ENCODE data around the gene ITGBL1.

The ITGBL1 gene

GRCh38 chr13:101714195-101714594 lies 261.7 kb downstream of the ITGBL1 start:
- Histone ChIP-seq H3K27me3 (ENCODE audit: control insufficient read depth in 1 of 2, insufficient read depth in 1 of 2, low read length in 2 of 2) (no peaks in the 10 kb centered on the region), H2BK120ac (ENCODE audit: low read depth, low read length) (no peak overlapping the region), H3K23ac (ENCODE audit: low read length in 2 of 2) (no peak overlapping the region), H3K14ac (ENCODE audit: low read length in 2 of 2) (no peak overlapping the region), H2BK5ac (ENCODE audit: low read depth, low read length, poor library complexity, severe bottlenecking) (no peak overlapping the region), H3K9ac (ENCODE audit: low read length) (no peak overlapping the region), H3K79me1 (replicated peaks; ENCODE audit: low read length, poor library complexity, severe bottlenecking) (no peaks in the 10 kb centered on the region), H3K4me1 (ENCODE audit: control insufficient read depth, insufficient read depth, low read depth, low read length) (no peaks in the 10 kb centered on the region), H3K4ac (ENCODE audit: low read depth in 1 of 2, low read length in 2 of 2) (no peak overlapping the region), H3K18ac (ENCODE audit: low read depth in 1 of 2, low read length in 2 of 2) (no peak overlapping the region), H4K8ac (ENCODE audit: low read length) (no peak overlapping the region), H3K36me3 (ENCODE audit: control insufficient read depth in 1 of 2, insufficient read depth in 2 of 2, low read depth in 1 of 2, low read length in 2 of 2) (peaks cover 0 to 34% of the 10 kb centered on the region in 2 experiments), H3K27ac (ENCODE audit: low read length, poor library complexity, severe bottlenecking) (no peak overlapping the region), H2BK15ac (ENCODE audit: low read depth, poor library complexity, severe bottlenecking) (no peak overlapping the region), H4K91ac (ENCODE audit: low read length) (no peak overlapping the region), H2BK12ac (ENCODE audit: low read length in 2 of 2) (no peak overlapping the region), H3K4me2 (ENCODE audit: low read length, poor library complexity, severe bottlenecking) (no peak overlapping the region), H2AK5ac (ENCODE audit: low read length, severe bottlenecking) (no peak overlapping the region), H2AFZ (ENCODE audit: low read depth, low read length) (no peak overlapping the region), H3K4me3 (ENCODE audit: insufficient read depth in 1 of 2, low read depth in 1 of 2, low read length in 2 of 2) (no peak overlapping the region), H3K9me3 (ENCODE audit: control insufficient read depth, low read length) (no peaks in the 10 kb centered on the region)
- DNase-seq = no peak
- 89% methylated on average over 3 of the region's 3 CpGs for WGBS

- H4K8ac ChIP-seq (ENCODE audit: low read length) = no peak overlapping the region
- no peak overlapping the region for H3K18ac ChIP-seq (ENCODE audit: low read depth in 1 of 2, low read length in 2 of 2)
- no peak overlapping the region for H3K4me3 ChIP-seq (ENCODE audit: insufficient read depth in 1 of 2, low read depth in 1 of 2, low read length in 2 of 2)
- H3K9ac ChIP-seq (ENCODE audit: low read length) = no peak overlapping the region
- H4K91ac ChIP-seq (ENCODE audit: low read length) = no peak overlapping the region
- H2BK12ac ChIP-seq (ENCODE audit: low read length in 2 of 2) = no peak overlapping the region
- peaks cover 0 to 53% of the 10 kb centered on the region in 2 experiments for H3K36me3 ChIP-seq (ENCODE audit: control insufficient read depth in 1 of 2, insufficient read depth in 2 of 2, low read depth in 1 of 2, low read length in 2 of 2)
- no peak overlapping the region for H3K4ac ChIP-seq (ENCODE audit: low read depth in 1 of 2, low read length in 2 of 2)
- no peak overlapping the region for H2BK120ac ChIP-seq (ENCODE audit: low read depth, low read length)
- DNase-seq = no peak
- H3K4me1 ChIP-seq (ENCODE audit: control insufficient read depth, insufficient read depth, low read depth, low read length) = no peaks in the 10 kb centered on the region
- H3K27ac ChIP-seq (ENCODE audit: low read length, poor library complexity, severe bottlenecking) = no peak overlapping the region
- no peak overlapping the region for H3K23ac ChIP-seq (ENCODE audit: low read length in 2 of 2)
- H2AK5ac ChIP-seq (ENCODE audit: low read length, severe bottlenecking) = no peak overlapping the region
- H3K4me2 ChIP-seq (ENCODE audit: low read length, poor library complexity, severe bottlenecking) = no peak overlapping the region
- H2AFZ ChIP-seq (ENCODE audit: low read depth, low read length) = no peak overlapping the region
- no peak overlapping the region for H2BK15ac ChIP-seq (ENCODE audit: low read depth, poor library complexity, severe bottlenecking)
- H2BK5ac ChIP-seq (ENCODE audit: low read depth, low read length, poor library complexity, severe bottlenecking) = no peak overlapping the region
- H3K27me3 ChIP-seq (ENCODE audit: control insufficient read depth in 1 of 2, insufficient read depth in 1 of 2, low read length in 2 of 2) = no peaks in the 10 kb centered on the region
- H3K9me3 ChIP-seq (ENCODE audit: control insufficient read depth, low read length) = no peaks in the 10 kb centered on the region
- H3K79me1 ChIP-seq (replicated peaks; ENCODE audit: low read length, poor library complexity, severe bottlenecking) = no peaks in the 10 kb centered on the region
- WGBS = 96% methylated on average over 10 of the region's 10 CpGs
- no peak overlapping the region for H3K14ac ChIP-seq (ENCODE audit: low read length in 2 of 2)
These were observed 264.9 kb downstream of the ITGBL1 start for GRCh38 chr13:101717353-101717752.

GRCh38 chr13:101718496-101718895 lies 266.0 kb downstream of the ITGBL1 start:
- WGBS = 86% methylated on average over 3 of the region's 3 CpGs
- Histone ChIP-seq H3K14ac (ENCODE audit: low read length in 2 of 2) (no peak overlapping the region), H3K27ac (ENCODE audit: low read length, poor library complexity, severe bottlenecking) (no peak overlapping the region), H2BK120ac (ENCODE audit: low read depth, low read length) (no peak overlapping the region), H3K27me3 (ENCODE audit: control insufficient read depth in 1 of 2, insufficient read depth in 1 of 2, low read length in 2 of 2) (no peaks in the 10 kb centered on the region), H2BK12ac (ENCODE audit: low read length in 2 of 2) (no peak overlapping the region), H3K36me3 (ENCODE audit: control insufficient read depth in 1 of 2, insufficient read depth in 2 of 2, low read depth in 1 of 2, low read length in 2 of 2) (peaks cover 0 to 60% of the 10 kb centered on the region in 2 experiments), H4K8ac (ENCODE audit: low read length) (no peak overlapping the region), H3K79me1 (replicated peaks; ENCODE audit: low read length, poor library complexity, severe bottlenecking) (no peaks in the 10 kb centered on the region), H2AFZ (ENCODE audit: low read depth, low read length) (no peak overlapping the region), H3K4me3 (ENCODE audit: insufficient read depth in 1 of 2, low read depth in 1 of 2, low read length in 2 of 2) (no peak overlapping the region), H3K4me2 (ENCODE audit: low read length, poor library complexity, severe bottlenecking) (no peak overlapping the region), H2AK5ac (ENCODE audit: low read length, severe bottlenecking) (no peak overlapping the region), H3K23ac (ENCODE audit: low read length in 2 of 2) (no peak overlapping the region), H3K18ac (ENCODE audit: low read depth in 1 of 2, low read length in 2 of 2) (no peak overlapping the region), H3K4ac (ENCODE audit: low read depth in 1 of 2, low read length in 2 of 2) (no peak overlapping the region), H2BK15ac (ENCODE audit: low read depth, poor library complexity, severe bottlenecking) (no peak overlapping the region), H3K9ac (ENCODE audit: low read length) (no peak overlapping the region), H4K91ac (ENCODE audit: low read length) (no peak overlapping the region), H3K9me3 (ENCODE audit: control insufficient read depth, low read length) (no peaks in the 10 kb centered on the region), H3K4me1 (ENCODE audit: control insufficient read depth, insufficient read depth, low read depth, low read length) (no peaks in the 10 kb centered on the region), H2BK5ac (ENCODE audit: low read depth, low read length, poor library complexity, severe bottlenecking) (no peak overlapping the region)
- DNase-seq = no peak

DNA sequence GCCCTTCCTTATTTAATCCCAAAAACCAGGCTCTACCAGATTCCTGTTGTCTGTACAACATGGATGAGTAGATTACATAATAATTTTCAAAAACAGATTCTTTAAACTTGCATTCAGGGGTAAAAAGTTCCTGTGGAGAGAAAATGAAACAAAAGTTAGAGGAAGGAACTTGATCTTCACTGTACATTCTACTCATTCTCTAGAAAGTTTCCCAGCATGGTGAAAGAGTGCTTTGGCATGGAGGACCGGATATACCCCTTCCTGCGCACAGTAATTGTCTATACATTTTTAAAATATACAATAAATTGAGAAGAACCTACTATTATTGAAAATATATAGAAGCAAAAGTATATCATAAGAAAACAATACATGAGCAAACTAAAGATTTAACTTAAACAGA lies 274.2 kb downstream of the ITGBL1 start:
- H3K79me1 ChIP-seq (replicated peaks; ENCODE audit: low read length, poor library complexity, severe bottlenecking) = no peaks in the 10 kb centered on the region
- no peak overlapping the region for H3K18ac ChIP-seq (ENCODE audit: low read depth in 1 of 2, low read length in 2 of 2)
- H2BK15ac ChIP-seq (ENCODE audit: low read depth, poor library complexity, severe bottlenecking) = no peak overlapping the region
- no peak overlapping the region for H2BK12ac ChIP-seq (ENCODE audit: low read length in 2 of 2)
- H3K36me3 ChIP-seq (ENCODE audit: control insufficient read depth in 1 of 2, insufficient read depth in 2 of 2, low read depth in 1 of 2, low read length in 2 of 2) = peaks cover 0 to 24% of the 10 kb centered on the region in 2 experiments
- no peaks in the 10 kb centered on the region for H3K4me1 ChIP-seq (ENCODE audit: control insufficient read depth, insufficient read depth, low read depth, low read length)
- H2AK5ac ChIP-seq (ENCODE audit: low read length, severe bottlenecking) = no peak overlapping the region
- no peak overlapping the region for H2BK5ac ChIP-seq (ENCODE audit: low read depth, low read length, poor library complexity, severe bottlenecking)
- H3K14ac ChIP-seq (ENCODE audit: low read length in 2 of 2) = no peak overlapping the region
- H3K9ac ChIP-seq (ENCODE audit: low read length) = no peak overlapping the region
- H3K9me3 ChIP-seq (ENCODE audit: control insufficient read depth, low read length) = no peaks in the 10 kb centered on the region
- DNase-seq = no peak
- H4K8ac ChIP-seq (ENCODE audit: low read length) = no peak overlapping the region
- H3K27ac ChIP-seq (ENCODE audit: low read length, poor library complexity, severe bottlenecking) = no peak overlapping the region
- H3K23ac ChIP-seq (ENCODE audit: low read length in 2 of 2) = no peak overlapping the region
- H2AFZ ChIP-seq (ENCODE audit: low read depth, low read length) = no peak overlapping the region
- WGBS = no CpG with 5 or more reads among the region's 2 CpGs
- H3K4me3 ChIP-seq (ENCODE audit: insufficient read depth in 1 of 2, low read depth in 1 of 2, low read length in 2 of 2) = no peak overlapping the region
- H3K4me2 ChIP-seq (ENCODE audit: low read length, poor library complexity, severe bottlenecking) = no peak overlapping the region
- H3K27me3 ChIP-seq (ENCODE audit: control insufficient read depth in 1 of 2, insufficient read depth in 1 of 2, low read length in 2 of 2) = no peaks in the 10 kb centered on the region
- H4K91ac ChIP-seq (ENCODE audit: low read length) = no peak overlapping the region
- no peak overlapping the region for H3K4ac ChIP-seq (ENCODE audit: low read depth in 1 of 2, low read length in 2 of 2)
- H2BK120ac ChIP-seq (ENCODE audit: low read depth, low read length) = no peak overlapping the region
